Right renal cortex interstitium (tissue), 3 donors: Measurements from ENCODE around the gene TMA16. TPM values are rescaled to one million over a fixed set of nuclear protein-coding genes. Genes with fewer than 3 reads are reported as not detected.

Experiments
- DNase-seq, 3 donors: peaks; one replicate each; pipeline ENCODE4 v3.0.0-alpha.2; 2013; ENCODE audit warnings: low read depth in 3 of 3, low spot score in 2 of 3
- polyA plus RNA-seq, 3 donors: library from polyadenylated mRNA; unstranded; fragments of 120-200 nt; gene quantifications; one replicate each; pipeline ENCODE4 v1.2.1, GENCODE V29; 2013; ENCODE audit not compliant: insufficient read length in 3 of 3

TMA16 gene
- polyA plus RNA-seq, 3 donors: 32.1 to 42.4 (median 39.0) TPM

- no peak for DNase-seq
These were observed 64.1 kb downstream of the TMA16 start for GRCh38 chr4:163558539-163559044.

GRCh38 chr4:163562496-163562895, 68.0 kb downstream of the TMA16 start:
- DNase-seq: no peak

GRCh38 chr4:163563592-163563991, 69.1 kb downstream of the TMA16 start:
- DNase-seq: no peak

GRCh38 chr4:163564221-163564720, 69.8 kb downstream of the TMA16 start:
- no peak for DNase-seq

- no peak for DNase-seq
These were observed 71.0 kb downstream of the TMA16 start for GRCh38 chr4:163565226-163566135.

GRCh38 chr4:163566257-163566796, 71.8 kb downstream of the TMA16 start:
- no peak for DNase-seq

- DNase-seq: no peak
These were observed 74.4 kb downstream of the TMA16 start for GRCh38 chr4:163568843-163569242.

Other genes starting within 250 kb of the TMA16 start
- gene NPY1R, start 162.1 kb upstream of the TMA16 start, polyA plus RNA-seq: 10 to 100 TPM; 21.3 to 25.1 (median 23.9) TPM
- gene NPY5R, start 150.8 kb upstream of the TMA16 start, polyA plus RNA-seq: 1 to 10 TPM; 4.6 to 5.9 (median 5.2) TPM
- not detected for gene TKTL2, start 20.9 kb upstream of the TMA16 start, polyA plus RNA-seq